HG03432 (cell line): ENCODE measurements around the gene ADRB1.
A peak's percentile ranks its signal among the peaks of the same experiment; 100 is the strongest.

ENCODE experiments used
- ATAC-seq: cut with Tn5 transposase; IDR thresholded peaks from one replicate; pipeline ENCODE4 v1.9.1; 2021; ENCODE audit warnings: mild to moderate bottlenecking, moderate library complexity; ENCODE audit not compliant: unreplicated experiment

ADRB1 gene

DNA sequence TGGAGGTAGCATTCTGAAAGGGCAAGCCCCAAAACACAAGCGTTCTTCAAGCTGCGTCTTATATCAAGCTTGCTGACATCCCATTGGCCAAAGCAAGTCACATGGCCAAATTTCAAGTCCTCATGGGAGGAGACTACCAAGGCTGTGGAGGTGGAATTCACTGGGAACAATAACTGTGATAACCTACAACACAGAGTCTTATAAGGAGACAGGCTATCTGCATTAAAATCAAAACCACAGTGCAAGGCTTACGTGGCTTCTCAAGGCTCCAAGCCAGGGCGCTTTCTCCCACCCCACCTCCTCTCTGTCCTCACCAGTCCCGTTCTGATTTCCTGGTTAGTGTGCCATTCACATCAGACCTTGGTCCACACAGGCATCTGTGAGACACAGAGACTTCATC, 39.4 kb downstream of the ADRB1 start:
- ATAC-seq, result no peak

DNA sequence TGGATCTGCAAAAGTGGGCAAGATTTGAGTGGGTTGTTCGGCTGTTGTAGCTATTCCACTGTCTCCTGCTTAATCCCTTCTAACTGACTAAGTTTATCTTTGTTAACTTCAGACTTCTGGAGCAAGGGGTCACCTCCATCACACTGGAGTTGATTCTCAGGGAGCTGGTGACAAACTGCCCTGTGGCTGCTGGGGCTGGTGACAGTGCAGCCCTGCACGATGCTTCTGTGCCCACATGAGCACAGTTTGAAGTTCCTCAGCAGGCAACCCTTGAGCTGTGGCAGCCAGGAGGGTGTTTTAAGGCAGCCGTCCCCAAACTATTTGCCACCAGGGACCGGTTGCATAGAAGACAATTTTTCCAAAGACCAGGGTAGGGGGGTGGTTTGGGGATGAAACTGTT, 40.5 kb downstream of the ADRB1 start:
- ATAC-seq, result no peak

DNA sequence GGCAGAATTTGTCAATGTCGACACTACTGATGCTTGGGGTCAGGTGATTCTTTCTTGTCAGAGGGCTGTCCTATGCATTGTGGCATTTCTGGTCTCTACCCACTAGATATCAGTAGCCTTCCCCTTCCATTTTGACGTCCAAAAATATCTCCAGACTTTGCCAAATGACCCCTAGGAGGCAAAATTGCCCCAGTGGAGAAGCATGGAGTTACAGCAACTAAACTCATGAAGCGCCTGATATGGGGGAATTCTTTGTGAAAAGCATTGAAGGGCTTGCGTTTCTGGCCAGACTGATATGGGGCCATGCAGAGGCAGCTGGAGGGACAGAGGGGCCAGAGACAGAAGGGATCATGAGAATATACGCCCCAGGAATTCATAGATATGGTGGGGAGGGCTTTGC, 43.6 kb downstream of the ADRB1 start:
- ATAC-seq, result no peak

DNA sequence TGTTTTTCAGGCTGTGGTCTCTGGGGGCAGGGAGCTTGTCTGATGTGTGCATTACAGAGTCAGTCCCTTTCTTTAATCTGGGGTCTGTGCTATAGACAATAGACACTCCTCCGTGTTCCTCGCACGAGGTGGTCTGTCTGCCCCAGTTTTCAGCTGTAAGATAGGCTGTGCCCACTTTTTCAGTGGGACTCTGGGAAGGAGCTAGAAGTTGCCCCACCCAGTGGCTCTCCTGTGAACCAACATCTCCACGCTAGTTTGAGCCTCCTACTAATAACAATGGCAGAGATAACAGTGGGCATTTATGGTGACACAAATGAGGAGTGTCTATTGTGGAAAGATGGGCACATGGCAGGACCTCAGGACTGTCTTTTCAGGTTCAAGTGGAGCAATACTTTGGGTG, 44.0 kb downstream of the ADRB1 start:
- ATAC-seq, result no peak

DNA sequence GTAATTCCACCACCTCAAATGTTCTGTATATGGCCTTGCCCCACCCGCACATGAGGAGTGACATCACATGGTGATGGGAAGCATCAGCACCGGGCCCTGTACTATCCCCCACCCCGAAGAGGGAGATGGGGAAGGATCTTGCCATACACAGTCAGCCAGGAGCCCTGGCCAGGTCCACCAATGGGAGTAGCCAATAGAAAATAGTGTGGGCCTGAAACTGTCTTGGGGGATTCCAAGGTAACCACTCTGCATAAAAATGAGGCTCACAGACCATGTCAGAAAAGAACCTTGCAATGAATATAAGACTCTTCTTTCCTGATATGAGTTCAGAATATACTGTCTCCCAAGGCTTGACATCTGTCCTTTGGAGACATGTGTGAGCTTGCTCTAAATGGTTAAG, 51.1 kb downstream of the ADRB1 start:
- ATAC-seq, result peak; percentile 51

DNA sequence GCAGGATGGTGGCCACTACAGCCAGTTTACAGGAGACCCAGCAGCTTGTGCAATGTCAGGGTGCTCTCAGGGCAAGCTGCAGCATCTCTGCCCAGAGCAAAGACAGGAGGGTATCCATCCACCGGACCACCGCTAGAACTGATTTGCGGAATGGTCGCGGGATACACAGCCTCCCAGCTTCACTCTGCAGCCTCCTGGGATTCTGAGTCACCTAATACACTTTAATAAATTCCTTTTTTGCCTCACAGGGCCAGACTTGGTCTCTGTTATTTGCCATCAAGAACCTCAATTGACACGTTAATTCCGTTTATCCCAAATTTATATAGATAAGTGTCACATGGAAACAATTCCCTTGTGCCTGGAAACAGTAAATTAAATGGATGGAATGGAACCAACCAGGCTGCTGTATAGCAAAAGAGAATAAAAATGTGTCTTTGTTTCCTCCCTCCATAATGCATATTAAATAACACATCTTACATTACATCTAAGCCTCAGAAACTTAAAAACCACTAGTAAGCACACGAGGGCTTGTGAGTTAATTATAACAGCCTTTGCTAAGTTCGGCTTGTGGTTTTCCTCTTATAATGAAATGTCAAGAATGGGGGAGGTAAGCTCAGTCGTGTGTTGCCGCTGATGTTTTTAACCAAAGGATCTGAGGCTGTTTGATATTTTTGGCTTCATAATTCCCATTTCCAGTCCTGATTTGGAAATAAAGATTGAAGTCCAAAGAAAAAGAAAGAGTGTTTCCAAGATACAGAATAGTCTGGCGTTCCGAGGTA, 52.1 kb downstream of the ADRB1 start:
- ATAC-seq, result peak; percentile 59
